NCI-H526 treated with DMSO at 0.1 percent for 48 hours (cell line): ENCODE measurements around the gene SHLD2.
"Not testable (repeated sequence)": the region's sequence is repeated elsewhere in the genome, so short reads cannot be mapped to it uniquely, and the experiment has no call there.

Source experiments
- DNase-seq: peaks from one replicate; lab custom pipeline; 2025; lab: John Stamatoyannopoulos, UW

Gene SHLD2

GRCh38 chr10:87142230-87143108 is 47.5 kb downstream of the SHLD2 start:
- DNase-seq, result not testable (repeated sequence)

- DNase-seq, result not testable (repeated sequence)
Measured at GRCh38 chr10:87143109-87143418, 48.1 kb downstream of the SHLD2 start.

GRCh38 chr10:87145598-87145997 is 50.6 kb downstream of the SHLD2 start:
- DNase-seq, result not testable (repeated sequence)

- DNase-seq, result not testable (repeated sequence)
Measured at GRCh38 chr10:87149020-87149609, 54.1 kb downstream of the SHLD2 start.

GRCh38 chr10:87151516-87151915 is 56.5 kb downstream of the SHLD2 start:
- DNase-seq, result not testable (repeated sequence)

- DNase-seq, result not testable (repeated sequence)
Measured at GRCh38 chr10:87156841-87157240, 61.8 kb downstream of the SHLD2 start.

DNA sequence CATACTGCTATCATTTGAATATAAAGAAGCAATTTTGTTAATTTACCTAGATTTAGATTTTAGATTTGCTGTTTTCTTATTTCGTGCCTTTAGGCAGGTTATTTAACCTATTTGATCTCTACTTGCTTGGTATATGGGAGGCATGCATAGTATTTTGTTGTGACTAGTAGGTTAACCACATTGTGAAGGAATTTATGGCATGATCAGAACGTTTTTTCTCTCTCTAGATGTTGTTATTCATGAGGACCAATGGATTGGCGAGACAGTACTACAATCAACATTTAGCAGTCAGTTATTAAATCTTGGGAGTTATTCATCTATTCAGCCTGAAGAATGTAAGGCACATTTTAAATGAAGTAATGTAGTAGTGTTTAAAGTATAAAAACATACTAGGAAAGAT is 62.8 kb downstream of the SHLD2 start:
- DNase-seq, result not testable (repeated sequence)

DNA sequence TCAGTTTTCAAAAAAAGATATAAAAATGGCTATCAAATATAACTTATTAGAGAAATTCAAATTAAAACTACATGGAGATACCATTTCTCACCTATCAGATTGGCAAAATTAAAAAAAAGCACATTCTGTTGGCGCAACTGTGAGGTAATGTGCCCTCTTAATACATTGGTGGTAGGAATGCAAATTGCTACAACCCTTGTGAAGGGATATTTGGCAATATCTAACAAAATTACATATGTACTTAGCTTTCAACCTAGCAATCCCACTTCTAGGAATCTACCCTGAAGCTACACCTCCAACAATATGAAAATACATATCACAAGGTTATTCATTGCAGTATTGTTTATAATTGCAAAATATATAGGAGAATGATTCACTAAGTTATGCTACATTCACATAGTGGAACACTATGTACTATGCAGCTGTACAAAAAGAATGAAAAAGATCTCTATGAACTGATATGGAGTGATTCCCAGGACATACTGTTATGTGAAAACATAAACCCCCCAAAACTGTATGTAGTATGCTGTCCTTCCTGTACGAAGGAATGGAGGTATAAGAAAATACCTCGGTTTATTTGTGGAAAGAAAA is 67.8 kb downstream of the SHLD2 start:
- DNase-seq, result not testable (repeated sequence)

DNA sequence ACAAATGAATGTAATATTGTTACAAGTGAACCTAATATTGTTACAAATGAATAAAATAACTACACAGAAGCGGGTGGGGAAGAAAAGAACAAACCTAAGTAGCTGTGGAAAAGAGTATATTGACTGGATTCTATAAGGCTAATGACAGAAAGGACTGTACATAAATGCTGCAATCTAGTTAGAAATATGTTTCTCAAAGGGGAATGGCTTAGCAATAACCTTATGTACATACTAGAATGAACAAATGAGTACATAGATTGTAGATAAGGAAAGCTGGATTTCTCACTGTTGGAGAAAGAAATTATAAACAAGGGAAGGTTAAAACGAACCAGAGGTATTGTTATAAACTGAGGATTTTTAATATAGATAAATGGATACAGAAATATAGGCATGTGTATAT is 68.4 kb downstream of the SHLD2 start:
- not testable (repeated sequence) for DNase-seq

DNA sequence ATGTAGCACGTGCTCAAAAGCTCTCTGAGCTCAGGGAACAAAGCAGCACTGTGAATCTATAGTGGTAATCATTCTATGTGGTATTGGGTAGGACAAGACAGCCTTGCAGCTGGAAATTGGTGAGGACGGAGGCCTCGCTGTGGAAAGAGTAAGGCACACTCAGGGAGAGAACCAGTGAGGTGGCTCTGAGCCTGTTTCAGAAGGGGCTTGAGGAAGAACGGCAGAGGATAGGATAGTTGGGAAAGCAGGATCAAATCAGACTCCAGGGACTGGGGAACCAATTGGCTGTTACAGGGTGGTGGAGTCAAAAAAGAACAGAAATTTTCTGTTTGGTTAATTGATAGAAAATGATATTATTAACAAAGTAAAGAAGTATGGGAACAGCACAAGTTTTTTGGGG is 74.9 kb downstream of the SHLD2 start:
- not testable (repeated sequence) for DNase-seq

DNA sequence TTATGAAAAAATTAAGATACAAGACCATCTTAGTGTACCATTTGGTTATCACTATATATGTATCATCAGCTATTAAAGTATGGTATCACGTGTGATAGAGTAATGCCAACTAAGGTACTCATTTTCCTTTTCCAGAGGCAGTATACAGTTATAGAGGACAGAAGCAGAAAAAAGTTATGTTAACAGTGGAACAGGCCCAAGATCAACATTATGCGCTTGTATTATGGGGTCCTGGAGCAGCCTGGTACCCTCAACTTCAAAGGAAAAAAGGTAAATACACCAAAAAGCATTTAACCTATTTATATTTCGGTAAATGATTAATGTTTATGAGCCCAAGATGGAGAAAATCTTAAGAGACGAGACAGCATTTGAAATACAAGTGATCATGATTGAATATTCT is 75.7 kb downstream of the SHLD2 start:
- not testable (repeated sequence) for DNase-seq

- DNase-seq, result not testable (repeated sequence)
Measured at GRCh38 chr10:87171670-87172069, 76.7 kb downstream of the SHLD2 start.

DNA sequence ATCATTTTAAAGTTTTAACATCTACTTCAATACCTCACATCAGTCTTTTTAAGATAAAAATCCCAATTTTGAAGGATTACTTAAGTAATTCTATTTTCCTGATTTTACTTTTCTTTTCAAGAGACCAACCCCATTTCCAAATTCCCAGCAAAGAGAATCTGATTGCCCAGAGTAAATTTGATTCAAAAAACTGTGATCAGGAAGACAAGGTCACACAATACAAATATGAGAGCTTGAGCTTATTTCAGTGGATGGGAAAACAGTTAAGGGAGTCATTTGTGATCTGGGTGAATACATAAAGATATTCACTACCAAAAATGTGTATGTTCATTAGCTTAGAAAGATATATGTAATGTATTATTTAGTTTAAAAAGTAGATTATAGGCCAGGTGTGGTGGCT is 77.2 kb downstream of the SHLD2 start:
- not testable (repeated sequence) for DNase-seq

DNA sequence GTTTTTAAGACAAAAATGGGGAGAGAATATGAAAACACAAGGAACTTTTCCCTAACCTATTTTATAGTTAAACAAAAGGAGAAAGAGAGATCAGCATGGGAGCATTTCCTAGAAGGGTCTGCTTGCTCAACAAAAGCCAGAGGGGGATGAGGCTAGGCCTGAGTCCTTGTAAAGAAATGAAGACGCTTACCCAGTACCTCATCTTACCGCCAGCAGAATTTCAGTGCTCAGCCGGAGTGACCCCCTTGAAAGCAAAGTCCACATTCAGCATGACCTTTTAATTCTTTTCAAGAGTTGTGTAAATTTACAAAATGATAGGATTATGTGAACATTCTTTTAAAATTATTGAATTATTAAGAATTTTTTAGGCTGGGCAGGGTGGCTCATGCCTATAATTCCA is 82.6 kb downstream of the SHLD2 start:
- DNase-seq, result not testable (repeated sequence)

DNA sequence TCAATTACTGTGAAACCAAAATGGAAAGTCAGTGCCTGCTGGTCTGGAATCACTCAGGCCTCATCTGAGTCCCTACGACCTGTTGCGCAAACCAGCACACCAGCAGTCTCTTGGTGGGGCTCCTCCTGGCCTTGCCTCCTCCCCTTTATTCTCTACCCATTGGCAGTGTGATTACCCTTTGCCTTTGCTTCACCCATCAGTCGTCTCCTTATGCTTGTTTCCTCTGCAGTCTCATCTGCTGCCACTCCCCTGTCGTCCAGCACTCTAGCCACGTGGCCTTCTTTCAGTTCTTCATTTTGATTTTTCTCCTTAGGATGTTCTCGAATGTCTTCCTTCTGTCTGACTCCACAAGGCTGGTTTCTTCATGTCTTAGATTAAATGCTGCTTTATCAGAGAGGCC is 89.4 kb downstream of the SHLD2 start:
- DNase-seq, result not testable (repeated sequence)

DNA sequence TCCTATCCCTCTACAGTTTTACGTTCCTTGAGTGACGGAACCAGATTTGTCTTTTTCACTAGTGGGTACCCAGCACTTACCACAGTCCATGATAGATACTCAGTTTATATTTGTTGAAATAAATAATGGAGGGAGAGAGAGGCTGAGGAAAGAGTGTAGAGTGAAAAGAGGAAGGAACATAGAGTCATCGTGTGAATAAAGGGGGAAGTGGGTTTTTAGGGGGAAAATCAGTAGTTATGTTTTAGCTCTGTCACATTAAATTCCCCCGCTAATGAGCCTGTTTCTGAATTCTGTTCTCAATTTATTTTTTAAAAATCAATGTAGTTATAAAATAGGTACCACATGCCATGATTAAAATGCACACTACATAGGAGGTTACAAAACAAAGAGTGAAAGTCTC is 91.0 kb downstream of the SHLD2 start:
- not testable (repeated sequence) for DNase-seq

- not testable (repeated sequence) for DNase-seq
Measured at GRCh38 chr10:87187573-87187972, 92.6 kb downstream of the SHLD2 start.

- DNase-seq, result not testable (repeated sequence)
Measured at GRCh38 chr10:87191841-87192240, 96.8 kb downstream of the SHLD2 start.

GRCh38 chr10:87200924-87201323 is 105.9 kb downstream of the SHLD2 start:
- not testable (repeated sequence) for DNase-seq

- not testable (repeated sequence) for DNase-seq
Measured at GRCh38 chr10:87204801-87205200, 109.8 kb downstream of the SHLD2 start.

DNA sequence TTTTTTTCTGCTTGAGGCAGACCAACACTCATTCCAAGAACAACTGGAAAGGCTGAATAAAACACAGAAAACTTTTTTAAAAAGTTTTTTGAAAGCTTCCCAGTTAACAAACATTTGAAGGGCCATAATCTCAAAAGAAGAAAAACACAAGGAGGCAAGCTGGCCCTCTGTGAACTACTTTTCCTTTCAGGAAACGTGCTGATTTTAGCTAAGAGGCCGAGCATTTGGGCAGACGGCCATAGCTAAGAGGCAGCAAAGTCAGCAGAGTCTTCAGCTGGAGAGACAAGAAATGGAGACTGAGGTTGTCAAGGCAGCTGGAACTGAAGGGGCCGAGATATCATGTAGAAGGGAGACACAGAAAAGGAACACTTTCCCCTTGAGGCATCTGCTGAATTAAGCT is 111.9 kb downstream of the SHLD2 start:
- not testable (repeated sequence) for DNase-seq

- DNase-seq, result not testable (repeated sequence)
Measured at GRCh38 chr10:87210309-87210708, 115.3 kb downstream of the SHLD2 start.

GRCh38 chr10:87211848-87212247 is 116.8 kb downstream of the SHLD2 start:
- DNase-seq, result not testable (repeated sequence)
